ENCODE data around the gene PIN1. TPM values are rescaled to one million over a fixed set of nuclear protein-coding genes. Genes with fewer than 3 reads are reported as not detected.

Gene PIN1
- total RNA-seq, 1 donor: 76.0 TPM

DNA sequence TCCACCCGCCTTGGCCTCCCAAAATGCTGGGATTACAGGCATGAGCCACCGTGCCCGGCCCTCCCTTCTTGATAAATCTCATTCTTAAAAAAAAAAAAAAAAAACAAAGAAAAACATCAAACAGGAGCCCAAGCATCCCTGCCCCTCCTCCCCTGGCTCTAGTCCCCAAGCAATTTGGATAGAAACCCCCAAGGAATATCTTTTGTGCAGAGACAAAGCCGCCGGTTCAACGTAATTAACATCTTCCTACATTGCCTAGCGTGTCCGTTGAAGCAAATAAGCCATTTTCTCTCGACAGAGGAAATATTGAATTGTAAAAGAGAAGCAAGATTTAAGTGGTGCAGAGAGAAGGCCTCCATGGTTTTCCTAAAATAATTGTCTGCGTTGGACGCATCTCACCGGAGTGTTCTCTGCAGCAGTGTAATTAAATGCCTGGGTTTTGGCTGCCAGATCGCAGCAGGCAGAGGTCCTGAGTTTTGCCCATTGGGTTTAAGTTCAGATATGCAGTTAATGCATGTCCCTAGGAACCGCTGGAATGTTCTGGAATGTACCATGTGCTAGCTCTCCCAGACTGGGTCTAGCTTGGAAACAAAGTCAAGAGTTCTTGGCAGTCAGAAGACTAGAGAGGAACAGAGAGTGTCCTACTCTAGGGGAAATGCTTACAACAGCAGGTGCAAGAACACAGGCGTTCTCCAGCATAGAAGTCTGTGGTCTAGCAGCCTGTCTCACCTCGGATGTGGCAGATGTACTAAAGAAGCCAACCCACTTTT, 30.8 kb downstream of the PIN1 start:
- no peak for DNase-seq (ENCODE audit: low read depth)
- TF ChIP-seq CTCF (IDR thresholded peaks at IDR 0.05; ENCODE audit: insufficient read depth, low read depth, low read length): no peak
- no peak overlapping the region for H3K4me3 ChIP-seq (ENCODE audit: low read depth, low read length)

DNA sequence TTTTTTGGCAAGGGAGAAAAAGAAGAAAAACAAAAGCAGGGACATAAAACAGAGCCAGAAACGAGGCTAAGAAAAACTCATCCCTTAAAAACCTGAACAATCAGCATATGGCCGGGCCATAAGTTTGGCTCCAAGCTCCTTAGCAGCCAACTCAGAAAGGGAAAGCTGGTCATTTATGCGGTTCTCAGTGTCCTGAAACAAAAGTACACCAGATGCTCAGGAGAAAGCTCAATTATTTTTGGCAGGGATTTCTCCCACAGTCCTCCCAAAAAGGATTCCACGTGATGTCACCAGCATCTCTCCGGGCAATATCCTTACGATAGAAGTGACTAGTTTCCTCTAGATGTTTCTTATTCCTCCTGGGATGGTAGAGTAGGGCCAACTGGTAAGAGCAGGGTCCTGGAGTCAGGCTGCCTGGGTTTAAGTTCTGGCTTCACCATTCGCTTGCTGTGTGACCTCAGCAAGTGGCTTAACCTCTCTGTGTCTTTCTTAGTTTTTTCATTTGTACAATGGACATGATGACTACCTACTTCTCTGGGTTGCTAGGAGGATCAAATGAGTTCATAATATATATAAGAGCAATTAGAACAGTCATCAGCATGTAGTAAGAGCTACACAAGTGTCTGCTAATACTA, 34.0 kb downstream of the PIN1 start:
- H3K4me3 ChIP-seq (ENCODE audit: low read depth, low read length): no peak overlapping the region
- no peak for DNase-seq (ENCODE audit: low read depth)
- no peak for TF ChIP-seq CTCF (IDR thresholded peaks at IDR 0.05; ENCODE audit: insufficient read depth, low read depth, low read length)

- TF ChIP-seq CTCF (IDR thresholded peaks at IDR 0.05; ENCODE audit: insufficient read depth, low read depth, low read length): no peak
- DNase-seq (ENCODE audit: low read depth): no peak
- H3K4me3 ChIP-seq (ENCODE audit: low read depth, low read length): no peak overlapping the region
Observed at GRCh38 chr19:9871626-9872338, 36.7 kb downstream of the PIN1 start.

DNA sequence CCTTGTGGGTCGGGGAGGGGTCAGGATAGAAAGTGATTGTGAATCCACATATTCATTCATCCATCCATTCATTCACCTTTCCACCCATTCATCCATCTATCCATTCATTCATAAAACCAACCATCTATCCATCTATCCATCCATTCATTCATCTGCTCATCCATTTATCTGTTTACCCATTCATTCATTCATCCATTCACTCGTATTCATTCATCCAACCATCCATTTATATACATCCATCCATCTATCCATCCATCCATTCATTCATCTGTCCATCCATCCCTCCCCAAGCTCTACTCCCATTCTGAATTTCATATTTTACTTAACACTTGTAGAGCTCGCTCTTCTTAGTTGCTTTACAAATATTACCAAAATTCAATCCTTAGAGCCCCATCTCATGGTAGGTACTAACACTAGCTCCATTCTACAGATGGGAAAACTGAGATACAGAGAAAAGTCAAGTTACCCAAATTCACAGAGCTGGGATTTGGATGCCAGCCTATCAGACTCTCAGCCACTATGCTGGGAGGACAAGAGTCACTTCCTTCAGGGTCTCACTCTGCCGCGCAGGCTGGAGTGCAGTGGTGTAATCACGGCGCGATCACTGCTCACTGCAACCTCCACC, 37.6 kb downstream of the PIN1 start:
- TF ChIP-seq CTCF (IDR thresholded peaks at IDR 0.05; ENCODE audit: insufficient read depth, low read depth, low read length): no peak
- no peak for DNase-seq (ENCODE audit: low read depth)
- H3K4me3 ChIP-seq (ENCODE audit: low read depth, low read length): no peak overlapping the region

DNA sequence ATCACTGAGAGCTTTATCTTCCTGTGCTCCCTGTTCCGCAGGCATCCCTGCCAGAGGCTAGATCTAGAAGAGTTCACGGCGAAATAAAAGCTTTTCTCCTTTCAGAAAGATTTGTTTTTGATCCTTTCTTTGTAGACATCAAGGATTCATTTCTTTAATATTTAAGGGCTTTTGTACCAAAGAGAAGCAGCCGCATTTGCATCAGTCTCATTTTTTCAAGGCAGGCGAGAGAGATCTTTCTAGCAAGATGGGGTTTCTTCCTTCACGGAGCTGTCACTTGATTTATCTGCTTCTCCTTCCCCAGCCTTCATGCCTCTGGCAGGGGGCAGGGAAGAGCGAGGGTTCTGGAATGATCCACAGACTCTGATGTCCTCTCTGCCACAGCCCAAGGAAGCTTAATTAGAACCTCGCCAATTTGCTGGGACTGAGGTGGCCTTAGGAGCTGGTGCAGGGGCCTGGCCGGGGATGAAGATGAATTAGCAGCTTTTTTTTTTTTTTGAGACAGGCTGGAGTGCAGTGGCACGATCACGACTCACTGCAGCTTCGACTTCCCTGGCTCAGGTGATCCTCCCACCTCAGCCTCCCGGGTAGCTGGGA, 40.0 kb downstream of the PIN1 start:
- no peak for DNase-seq (ENCODE audit: low read depth)
- TF ChIP-seq CTCF (IDR thresholded peaks at IDR 0.05; ENCODE audit: insufficient read depth, low read depth, low read length): no peak

GRCh38 chr19:9875796-9876195, 40.7 kb downstream of the PIN1 start:
- no peak for TF ChIP-seq CTCF (IDR thresholded peaks at IDR 0.05; ENCODE audit: insufficient read depth, low read depth, low read length)
- no peak overlapping the region for H3K4me3 ChIP-seq (ENCODE audit: low read depth, low read length)
- DNase-seq (ENCODE audit: low read depth): no peak

More for the DNA sequence above, 40.0 kb downstream of the PIN1 start:
- H3K4me3 ChIP-seq (ENCODE audit: low read depth, low read length): no peak overlapping the region
